Left renal cortex interstitium (tissue), 4 donors: ENCODE data around the gene NEURL2. TPM values are rescaled to one million over a fixed set of nuclear protein-coding genes. Genes with fewer than 3 reads are reported as not detected.

Experiments used
- DNase-seq, 4 donors: peaks; one replicate each; pipeline ENCODE4 v3.0.0-alpha.2; 2013; ENCODE audit warnings: low read depth in 4 of 4, low spot score in 2 of 4, missing footprints in 1 of 4
- polyA plus RNA-seq, 4 donors: library from polyadenylated mRNA; unstranded; fragments of 120-200 nt; gene quantifications; one replicate each; pipeline ENCODE4 v1.2.1, GENCODE V29; 2013; ENCODE audit not compliant: insufficient read length in 4 of 4

Gene NEURL2
- polyA plus RNA-seq, 4 donors, result 4.2 to 11.2 (median 9.3) TPM

GRCh38 chr20:45848969-45849582, 41.9 kb downstream of the NEURL2 start:
- DNase-seq, result no peak

DNA sequence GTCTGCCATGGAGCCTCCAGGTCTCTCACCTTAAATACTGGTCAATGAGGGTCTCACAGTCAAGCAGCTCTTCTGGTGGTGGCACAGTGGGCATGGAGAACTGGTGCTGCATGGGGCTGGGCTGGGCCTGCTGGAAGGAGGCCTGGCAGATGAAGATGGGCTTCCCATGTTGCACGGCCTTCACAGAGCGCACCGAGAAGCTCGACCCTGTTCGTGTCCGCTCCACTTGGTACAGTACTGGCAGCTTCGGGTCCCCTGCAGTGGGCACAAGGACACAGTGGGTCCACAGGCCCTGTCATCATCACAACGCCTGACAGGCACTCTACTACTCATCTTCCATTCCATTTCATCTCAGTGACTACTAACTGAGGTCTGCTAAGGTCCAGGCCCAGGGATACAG, 42.6 kb downstream of the NEURL2 start:
- no peak for DNase-seq

GRCh38 chr20:45845452-45845851, 45.6 kb downstream of the NEURL2 start:
- DNase-seq, result no peak

GRCh38 chr20:45843506-45843905, 47.5 kb downstream of the NEURL2 start:
- no peak for DNase-seq

DNA sequence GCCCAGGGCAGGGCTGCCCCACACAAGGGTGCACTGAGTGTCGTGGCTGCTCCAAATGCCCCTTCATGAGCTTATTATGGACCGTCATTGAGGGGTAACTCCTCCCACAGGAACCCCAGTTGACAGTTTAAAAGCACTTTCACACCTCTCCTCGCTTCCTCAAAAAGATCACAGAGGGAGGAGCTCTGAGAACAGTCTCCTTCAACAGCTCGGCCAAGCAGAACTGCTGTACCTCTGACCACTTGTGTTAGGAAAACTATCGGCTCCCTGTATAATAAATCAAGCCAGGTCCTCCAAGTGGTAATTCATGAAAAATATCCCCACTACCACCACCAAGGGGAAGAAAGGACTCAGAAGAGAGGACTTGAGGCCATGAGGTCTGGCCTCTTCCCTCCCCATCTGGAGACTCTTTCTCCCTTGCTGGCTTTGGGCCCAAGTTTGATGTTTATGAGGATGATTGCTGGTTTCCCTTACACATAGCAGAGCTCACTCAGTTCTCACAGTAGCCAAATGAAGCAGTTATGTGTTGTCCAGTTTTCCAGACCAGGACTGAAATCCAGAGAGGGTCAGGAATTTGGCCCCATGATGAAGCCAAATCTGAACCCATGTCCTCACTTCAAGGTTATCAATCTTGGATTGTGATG, 48.7 kb downstream of the NEURL2 start:
- no peak for DNase-seq

GRCh38 chr20:45841407-45842129, 49.4 kb downstream of the NEURL2 start:
- no peak for DNase-seq

- no peak for DNase-seq
Observed at GRCh38 chr20:45840700-45841198, 50.3 kb downstream of the NEURL2 start.

Other genes starting within 250 kb of the NEURL2 start
- gene WFDC11, start 221.0 kb downstream of the NEURL2 start, polyA plus RNA-seq, result under 1 TPM in 1 of 4 donors, not detected in 3; 0.27 TPM
- gene WFDC13, start 189.2 kb downstream of the NEURL2 start, polyA plus RNA-seq, result not detected
- not detected for gene WFDC10B, start 186.2 kb downstream of the NEURL2 start, polyA plus RNA-seq
- gene SPINT4, start 168.9 kb downstream of the NEURL2 start, polyA plus RNA-seq, result not detected
- 1 to 10 TPM; 1.0 to 2.2 (median 1.7) TPM for gene WFDC3, start 99.3 kb downstream of the NEURL2 start, polyA plus RNA-seq
- 10 to 100 TPM; 34.9 to 46.2 (median 39.1) TPM for gene DNTTIP1, start 99.3 kb downstream of the NEURL2 start, polyA plus RNA-seq
- 10 to 100 TPM; 56.3 to 76.9 (median 67.4) TPM for gene UBE2C, start 78.6 kb downstream of the NEURL2 start, polyA plus RNA-seq
- 1 to 10 TPM in 2 of 4 donors, under 1 TPM in 2; 0.32 to 1.4 (median 0.98) TPM for gene TNNC2, start 63.9 kb downstream of the NEURL2 start, polyA plus RNA-seq
- gene SNX21, start 57.4 kb downstream of the NEURL2 start, polyA plus RNA-seq, result 10 to 100 TPM; 11.3 to 22.4 (median 17.5) TPM
- gene ACOT8, start 33.8 kb downstream of the NEURL2 start, polyA plus RNA-seq, result 10 to 100 TPM; 20.9 to 32.3 (median 26.7) TPM
- gene ZSWIM3, start 33.6 kb downstream of the NEURL2 start, polyA plus RNA-seq, result 1 to 10 TPM; 5.4 to 5.7 (median 5.6) TPM
- gene ZSWIM1, start 10.0 kb downstream of the NEURL2 start, polyA plus RNA-seq, result 10 to 100 TPM; 13.3 to 18.5 (median 15.7) TPM
- gene SPATA25, start 3.6 kb downstream of the NEURL2 start, polyA plus RNA-seq, result 1 to 10 TPM; 2.6 to 7.4 (median 4.8) TPM
- 100 to 1,000 TPM; 112 to 176 (median 131) TPM for gene CTSA, start 127 bp upstream of the NEURL2 start, polyA plus RNA-seq
- gene PLTP, start 20.9 kb upstream of the NEURL2 start, polyA plus RNA-seq, result 100 to 1,000 TPM; 122 to 170 (median 131) TPM
- gene PCIF1, start 43.5 kb upstream of the NEURL2 start, polyA plus RNA-seq, result 10 to 100 TPM; 43.3 to 57.8 (median 50.8) TPM
- gene ZNF335, start 81.0 kb upstream of the NEURL2 start, polyA plus RNA-seq, result 10 to 100 TPM; 10.7 to 21.1 (median 14.2) TPM
- under 1 TPM; 0.35 to 0.68 (median 0.43) TPM for gene MMP9, start 117.7 kb upstream of the NEURL2 start, polyA plus RNA-seq
- gene SLC12A5, start 138.0 kb upstream of the NEURL2 start, polyA plus RNA-seq, result 1 to 10 TPM; 1.5 to 3.2 (median 1.7) TPM
- gene NCOA5, start 198.8 kb upstream of the NEURL2 start, polyA plus RNA-seq, result 10 to 100 TPM; 53.7 to 62.9 (median 57.5) TPM
- gene CD40, start 227.1 kb upstream of the NEURL2 start, polyA plus RNA-seq, result 1 to 10 TPM; 4.4 to 6.6 (median 6.0) TPM